K562 (cell line): Measurements from ENCODE around the gene FOXR1. TPM values are rescaled to one million over a fixed set of nuclear protein-coding genes. Genes with fewer than 3 reads are reported as not detected.

Experiments used
- BACH1 ChIP-seq: fragments of 200-800 bp; sonication (Bioruptor generic); IDR thresholded peaks from 2 replicates; pipeline ENCODE4 v1.6.1; 2016; ENCODE audit warnings: missing genetic modification characterization, missing compliant biosample characterization
- EP300 ChIP-seq: IDR thresholded peaks from 2 replicates; pipeline ENCODE4 v1.6.1; 2012; ENCODE audit warnings: low read length, improper control_type of control experiment
- EP400 ChIP-seq: fragments of 450-650 bp; IDR thresholded peaks from 2 replicates; pipeline ENCODE4 v1.6.1; 2017; ENCODE audit warnings: antibody characterized with exemption, mild to moderate bottlenecking, moderate library complexity
- HOXB6 ChIP-seq: fragments of 250-450 bp; sonication (Bioruptor Pico); IDR thresholded peaks from 2 replicates; pipeline ENCODE4 v1.5.1; 2022; ENCODE audit warnings: mild to moderate bottlenecking, borderline replicate concordance
- KDM5B ChIP-seq: fragments of 200-600 bp; sonication (generic); IDR thresholded peaks from 2 replicates; pipeline ENCODE4 v1.6.1; 2012; ENCODE audit warnings: low read depth, mild to moderate bottlenecking, moderate library complexity, low read length, control low read depth, inconsistent platforms; ENCODE audit not compliant: insufficient replicate concordance
- MEIS2 ChIP-seq: fragments of 450-650 bp; IDR thresholded peaks from 2 replicates; pipeline ENCODE4 v1.6.1; 2014; ENCODE audit warnings: mild to moderate bottlenecking; ENCODE audit not compliant: partially characterized antibody
- ZBTB8A ChIP-seq: fragments of 450-650 bp; IDR thresholded peaks from 2 replicates; pipeline ENCODE4 v1.6.1; 2018; ENCODE audit warnings: mild to moderate bottlenecking, moderate library complexity; ENCODE audit not compliant: partially characterized antibody
- ZFP30 ChIP-seq: fragments of 250-450 bp; sonication (Bioruptor Pico); IDR thresholded peaks from 2 replicates; pipeline ENCODE4 v1.8.0; 2022; ENCODE audit warnings: moderate library complexity, mild to moderate bottlenecking, inconsistent platforms, borderline replicate concordance
- polyA plus RNA-seq, 8 experiments: library from polyadenylated mRNA; depleted of rRNA in 4 of 8; stranded (reverse) in 5 of 8; unstranded in 3 of 8; fragments of >200 nt; fragmentation: Nextera tagmentation in 2 of 8; fragmentation: Illumina TruSeq in 1 of 8; extraction: Ambion mirVana in 2 of 8; extraction: Trizol in 1 of 8; gene quantifications; 2 replicates each; pipeline versions ENCODE4 v1.2.1 to v1.2.3, GENCODE V29; 2011 to 2014; ENCODE audit warnings: inconsistent platforms in 1 of 8, missing spikeins in 1 of 8
- total RNA-seq, 7 experiments: library from RNA; depleted of rRNA in 6 of 7; stranded (reverse); fragments of >200 nt in 6 of 7; fragmentation: Illumina TruSeq in 2 of 7; extraction: Trizol in 2 of 7; gene quantifications; 2 replicates each; pipeline versions ENCODE4 v1.2.1 to v1.2.3, GENCODE V29; 2011 to 2021; ENCODE audit warnings: low replicate concordance in 1 of 7
- TF ChIP-seq, protein P1 (sequence below): IDR thresholded peaks from 2 replicates; pipeline ENCODE4 v1.6.1; 2011; ENCODE audit warnings: borderline replicate concordance, low read depth, mild to moderate bottlenecking, moderate library complexity, low read length; ENCODE audit not compliant: insufficient read depth, poor library complexity, severe bottlenecking
- TF ChIP-seq, protein P2 (sequence below): sonication (generic); formaldehyde crosslinking; IDR thresholded peaks from 2 replicates; pipeline ENCODE4 v1.8.1; 2023; ENCODE audit warnings: mild to moderate bottlenecking, missing genetic modification reagents, moderate library complexity
- TF ChIP-seq, protein P3 (sequence below): fragments of 250-450 bp; sonication (Bioruptor Pico); IDR thresholded peaks from 2 replicates; pipeline ENCODE4 v1.9.0; 2021; ENCODE audit warnings: mild to moderate bottlenecking, inconsistent platforms
- TF ChIP-seq, protein P4 (sequence below), 2 experiments: fragments of 450-650 bp; conservative IDR thresholded peaks; 2 replicates each; pipeline ENCODE4 v1.6.1; 2017; ENCODE audit warnings: mild to moderate bottlenecking in 2 of 2, moderate library complexity in 2 of 2
- TF ChIP-seq, protein P5 (sequence below): sonication (generic); formaldehyde crosslinking; IDR thresholded peaks from 2 replicates; pipeline ENCODE4 v1.8.1; 2023; ENCODE audit warnings: missing genetic modification reagents, mild to moderate bottlenecking, borderline replicate concordance

FOXR1 gene
- total and polyA plus RNA-seq, 9 of the 15 experiments (the other 6 are each of a cell fraction or from before 2014, with no cell fraction given), result not detected

DNA sequence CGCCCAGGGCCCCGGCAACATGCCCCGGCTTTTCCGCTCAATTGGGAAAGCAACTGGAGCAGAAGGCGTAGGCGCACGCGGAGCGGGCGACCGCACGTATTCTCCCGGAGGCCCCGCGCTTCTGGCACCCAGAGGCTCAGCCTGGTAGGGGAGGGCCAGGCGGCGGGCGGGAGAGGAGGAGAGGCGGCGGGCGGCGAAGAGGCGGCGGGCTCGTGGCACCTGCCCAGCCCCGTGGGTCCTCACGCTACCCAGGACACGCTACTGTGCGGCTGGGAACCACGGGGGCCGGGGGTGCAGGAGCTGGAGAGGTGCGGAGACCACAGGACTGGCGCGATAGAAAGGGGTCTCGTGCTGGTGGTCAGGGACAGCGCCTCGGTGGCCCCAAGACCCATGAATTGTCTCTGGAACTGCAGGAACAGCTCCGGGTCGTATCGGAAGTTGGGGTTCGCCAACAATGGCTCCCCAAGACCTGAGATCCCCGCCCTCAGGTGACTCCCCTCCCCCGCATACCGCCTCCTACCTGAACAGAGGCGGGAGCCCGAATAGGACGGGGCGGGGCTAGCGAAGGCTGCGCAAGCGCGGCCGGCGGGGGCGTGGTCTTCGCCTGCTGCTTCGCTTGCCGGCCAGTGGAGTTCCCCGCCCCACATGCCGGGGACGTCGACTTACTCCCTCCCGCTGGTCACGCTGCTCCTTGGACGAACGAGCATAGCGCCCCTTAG is 58.9 kb downstream of the FOXR1 start, which contains the start of gene SLC37A4 (continued):
- TF ChIP-seq, protein P1, sequence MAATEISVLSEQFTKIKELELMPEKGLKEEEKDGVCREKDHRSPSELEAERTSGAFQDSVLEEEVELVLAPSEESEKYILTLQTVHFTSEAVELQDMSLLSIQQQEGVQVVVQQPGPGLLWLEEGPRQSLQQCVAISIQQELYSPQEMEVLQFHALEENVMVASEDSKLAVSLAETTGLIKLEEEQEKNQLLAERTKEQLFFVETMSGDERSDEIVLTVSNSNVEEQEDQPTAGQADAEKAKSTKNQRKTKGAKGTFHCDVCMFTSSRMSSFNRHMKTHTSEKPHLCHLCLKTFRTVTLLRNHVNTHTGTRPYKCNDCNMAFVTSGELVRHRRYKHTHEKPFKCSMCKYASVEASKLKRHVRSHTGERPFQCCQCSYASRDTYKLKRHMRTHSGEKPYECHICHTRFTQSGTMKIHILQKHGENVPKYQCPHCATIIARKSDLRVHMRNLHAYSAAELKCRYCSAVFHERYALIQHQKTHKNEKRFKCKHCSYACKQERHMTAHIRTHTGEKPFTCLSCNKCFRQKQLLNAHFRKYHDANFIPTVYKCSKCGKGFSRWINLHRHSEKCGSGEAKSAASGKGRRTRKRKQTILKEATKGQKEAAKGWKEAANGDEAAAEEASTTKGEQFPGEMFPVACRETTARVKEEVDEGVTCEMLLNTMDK, result peak; percentile 89
- TF ChIP-seq, protein P2, sequence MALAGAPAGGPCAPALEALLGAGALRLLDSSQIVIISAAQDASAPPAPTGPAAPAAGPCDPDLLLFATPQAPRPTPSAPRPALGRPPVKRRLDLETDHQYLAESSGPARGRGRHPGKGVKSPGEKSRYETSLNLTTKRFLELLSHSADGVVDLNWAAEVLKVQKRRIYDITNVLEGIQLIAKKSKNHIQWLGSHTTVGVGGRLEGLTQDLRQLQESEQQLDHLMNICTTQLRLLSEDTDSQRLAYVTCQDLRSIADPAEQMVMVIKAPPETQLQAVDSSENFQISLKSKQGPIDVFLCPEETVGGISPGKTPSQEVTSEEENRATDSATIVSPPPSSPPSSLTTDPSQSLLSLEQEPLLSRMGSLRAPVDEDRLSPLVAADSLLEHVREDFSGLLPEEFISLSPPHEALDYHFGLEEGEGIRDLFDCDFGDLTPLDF (CRISPR knock-in tag), result 0 out of 2 replicates have a peak, but pooled peaks have one; percentile 61
- TF ChIP-seq EP400 (peak; percentile 66; the same call in 1 of the 2 replicates), BACH1 (tag) (no peak), EP300 (0 out of 2 replicates have a peak, but pooled peaks have one; percentile 34), ZFP30 (no peak), HOXB6 (CRISPR knock-in tag) (no peak), MEIS2 (peak; percentile 85), ZBTB8A (no peak), KDM5B (peak; percentile 57)
- TF ChIP-seq, protein P3, sequence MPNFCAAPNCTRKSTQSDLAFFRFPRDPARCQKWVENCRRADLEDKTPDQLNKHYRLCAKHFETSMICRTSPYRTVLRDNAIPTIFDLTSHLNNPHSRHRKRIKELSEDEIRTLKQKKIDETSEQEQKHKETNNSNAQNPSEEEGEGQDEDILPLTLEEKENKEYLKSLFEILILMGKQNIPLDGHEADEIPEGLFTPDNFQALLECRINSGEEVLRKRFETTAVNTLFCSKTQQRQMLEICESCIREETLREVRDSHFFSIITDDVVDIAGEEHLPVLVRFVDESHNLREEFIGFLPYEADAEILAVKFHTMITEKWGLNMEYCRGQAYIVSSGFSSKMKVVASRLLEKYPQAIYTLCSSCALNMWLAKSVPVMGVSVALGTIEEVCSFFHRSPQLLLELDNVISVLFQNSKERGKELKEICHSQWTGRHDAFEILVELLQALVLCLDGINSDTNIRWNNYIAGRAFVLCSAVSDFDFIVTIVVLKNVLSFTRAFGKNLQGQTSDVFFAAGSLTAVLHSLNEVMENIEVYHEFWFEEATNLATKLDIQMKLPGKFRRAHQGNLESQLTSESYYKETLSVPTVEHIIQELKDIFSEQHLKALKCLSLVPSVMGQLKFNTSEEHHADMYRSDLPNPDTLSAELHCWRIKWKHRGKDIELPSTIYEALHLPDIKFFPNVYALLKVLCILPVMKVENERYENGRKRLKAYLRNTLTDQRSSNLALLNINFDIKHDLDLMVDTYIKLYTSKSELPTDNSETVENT (CRISPR knock-in tag), result 0 out of 2 replicates have a peak, but pooled peaks have one; percentile 15
- TF ChIP-seq, protein P4, sequence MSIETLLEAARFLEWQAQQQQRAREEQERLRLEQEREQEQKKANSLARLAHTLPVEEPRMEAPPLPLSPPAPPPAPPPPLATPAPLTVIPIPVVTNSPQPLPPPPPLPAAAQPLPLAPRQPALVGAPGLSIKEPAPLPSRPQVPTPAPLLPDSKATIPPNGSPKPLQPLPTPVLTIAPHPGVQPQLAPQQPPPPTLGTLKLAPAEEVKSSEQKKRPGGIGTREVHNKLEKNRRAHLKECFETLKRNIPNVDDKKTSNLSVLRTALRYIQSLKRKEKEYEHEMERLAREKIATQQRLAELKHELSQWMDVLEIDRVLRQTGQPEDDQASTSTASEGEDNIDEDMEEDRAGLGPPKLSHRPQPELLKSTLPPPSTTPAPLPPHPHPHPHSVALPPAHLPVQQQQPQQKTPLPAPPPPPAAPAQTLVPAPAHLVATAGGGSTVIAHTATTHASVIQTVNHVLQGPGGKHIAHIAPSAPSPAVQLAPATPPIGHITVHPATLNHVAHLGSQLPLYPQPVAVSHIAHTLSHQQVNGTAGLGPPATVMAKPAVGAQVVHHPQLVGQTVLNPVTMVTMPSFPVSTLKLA (conservative IDR thresholded peaks at IDR 0.05), result peak; percentile 82
- TF ChIP-seq, protein P5, sequence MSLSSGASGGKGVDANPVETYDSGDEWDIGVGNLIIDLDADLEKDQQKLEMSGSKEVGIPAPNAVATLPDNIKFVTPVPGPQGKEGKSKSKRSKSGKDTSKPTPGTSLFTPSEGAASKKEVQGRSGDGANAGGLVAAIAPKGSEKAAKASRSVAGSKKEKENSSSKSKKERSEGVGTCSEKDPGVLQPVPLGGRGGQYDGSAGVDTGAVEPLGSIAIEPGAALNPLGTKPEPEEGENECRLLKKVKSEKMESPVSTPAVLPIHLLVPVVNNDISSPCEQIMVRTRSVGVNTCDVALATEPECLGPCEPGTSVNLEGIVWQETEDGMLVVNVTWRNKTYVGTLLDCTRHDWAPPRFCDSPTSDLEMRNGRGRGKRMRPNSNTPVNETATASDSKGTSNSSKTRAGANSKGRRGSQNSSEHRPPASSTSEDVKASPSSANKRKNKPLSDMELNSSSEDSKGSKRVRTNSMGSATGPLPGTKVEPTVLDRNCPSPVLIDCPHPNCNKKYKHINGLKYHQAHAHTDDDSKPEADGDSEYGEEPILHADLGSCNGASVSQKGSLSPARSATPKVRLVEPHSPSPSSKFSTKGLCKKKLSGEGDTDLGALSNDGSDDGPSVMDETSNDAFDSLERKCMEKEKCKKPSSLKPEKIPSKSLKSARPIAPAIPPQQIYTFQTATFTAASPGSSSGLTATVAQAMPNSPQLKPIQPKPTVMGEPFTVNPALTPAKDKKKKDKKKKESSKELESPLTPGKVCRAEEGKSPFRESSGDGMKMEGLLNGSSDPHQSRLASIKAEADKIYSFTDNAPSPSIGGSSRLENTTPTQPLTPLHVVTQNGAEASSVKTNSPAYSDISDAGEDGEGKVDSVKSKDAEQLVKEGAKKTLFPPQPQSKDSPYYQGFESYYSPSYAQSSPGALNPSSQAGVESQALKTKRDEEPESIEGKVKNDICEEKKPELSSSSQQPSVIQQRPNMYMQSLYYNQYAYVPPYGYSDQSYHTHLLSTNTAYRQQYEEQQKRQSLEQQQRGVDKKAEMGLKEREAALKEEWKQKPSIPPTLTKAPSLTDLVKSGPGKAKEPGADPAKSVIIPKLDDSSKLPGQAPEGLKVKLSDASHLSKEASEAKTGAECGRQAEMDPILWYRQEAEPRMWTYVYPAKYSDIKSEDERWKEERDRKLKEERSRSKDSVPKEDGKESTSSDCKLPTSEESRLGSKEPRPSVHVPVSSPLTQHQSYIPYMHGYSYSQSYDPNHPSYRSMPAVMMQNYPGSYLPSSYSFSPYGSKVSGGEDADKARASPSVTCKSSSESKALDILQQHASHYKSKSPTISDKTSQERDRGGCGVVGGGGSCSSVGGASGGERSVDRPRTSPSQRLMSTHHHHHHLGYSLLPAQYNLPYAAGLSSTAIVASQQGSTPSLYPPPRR (CRISPR knock-in tag), result 0 out of 2 replicates have a peak, but pooled peaks have one; percentile 64
